ENCODE data around the gene ACACB. TPM values are rescaled to one million over a fixed set of nuclear protein-coding genes. Genes with fewer than 3 reads are reported as not detected.
A peak's percentile ranks its signal among the peaks of the same experiment; 100 is the strongest.

Gene ACACB
- total RNA-seq, 1 donor from 2014 or later = 4.9 TPM

GRCh38 chr12:109292342-109292711 is 175.9 kb downstream of the ACACB start:
- FAIRE-seq (no peak), DNase-seq (ENCODE audit: low spot score in 2 of 2) (no peak)

- no peak for DNase-seq (ENCODE audit: low spot score in 2 of 2)
- FAIRE-seq = no peak
Measured at GRCh38 chr12:109293106-109293505, 176.7 kb downstream of the ACACB start.

GRCh38 chr12:109294286-109294796 is 178.0 kb downstream of the ACACB start:
- FAIRE-seq (no peak), DNase-seq (ENCODE audit: low spot score in 2 of 2) (no peak)

- DNase-seq (ENCODE audit: low spot score in 2 of 2) (no peak), FAIRE-seq (no peak)
Measured at GRCh38 chr12:109295764-109296425, 179.5 kb downstream of the ACACB start.

- FAIRE-seq = no peak
- no peak for DNase-seq (ENCODE audit: low spot score in 2 of 2)
Measured at GRCh38 chr12:109296431-109296830, 180.0 kb downstream of the ACACB start.

- FAIRE-seq (no peak), DNase-seq (ENCODE audit: low spot score in 2 of 2) (no peak)
Measured at GRCh38 chr12:109299849-109300248, 183.5 kb downstream of the ACACB start.

- FAIRE-seq (no peak), DNase-seq (ENCODE audit: low spot score in 2 of 2) (no peak)
Measured at GRCh38 chr12:109301643-109302168, 185.3 kb downstream of the ACACB start.

- no peak for DNase-seq (ENCODE audit: low spot score in 2 of 2)
- FAIRE-seq = no peak
Measured at GRCh38 chr12:109302358-109302757, 186.0 kb downstream of the ACACB start.

GRCh38 chr12:109302770-109303169 is 186.4 kb downstream of the ACACB start:
- DNase-seq (ENCODE audit: low spot score in 2 of 2) (no peak), FAIRE-seq (no peak)

- no peak for DNase-seq (ENCODE audit: low spot score in 2 of 2)
- FAIRE-seq = no peak
Measured at GRCh38 chr12:109304485-109304884, 188.1 kb downstream of the ACACB start.

GRCh38 chr12:109305547-109305946 is 189.2 kb downstream of the ACACB start:
- DNase-seq (ENCODE audit: low spot score in 2 of 2) (no peak), FAIRE-seq (no peak)

GRCh38 chr12:109307051-109307450 is 190.7 kb downstream of the ACACB start:
- no peak for DNase-seq (ENCODE audit: low spot score in 2 of 2)
- no peak for FAIRE-seq

GRCh38 chr12:109308534-109309380 is 192.4 kb downstream of the ACACB start, which contains the start of gene FOXN4:
FOXN4 (minus strand) TSS chr12:109309284; CDS start chr12:109308321, 963 bp downstream.
- DNase-seq (ENCODE audit: low spot score in 2 of 2) (no peak), FAIRE-seq (no peak)

GRCh38 chr12:109309381-109310246 is 193.2 kb downstream of the ACACB start:
- FAIRE-seq (no peak), DNase-seq (ENCODE audit: low spot score in 2 of 2) (peak in 1 of 2 donors; percentile 46)

GRCh38 chr12:109310247-109311125 is 194.1 kb downstream of the ACACB start:
- FAIRE-seq = no peak

More at GRCh38 chr12:109310247-109311125, 194.1 kb downstream of the ACACB start:
- DNase-seq (ENCODE audit: low spot score in 2 of 2) = no peak

Measured in frontal cortex (tissue), 4 donors.